HG02763 (cell line): ENCODE results near the gene OXSR1.

Experiments used
- ATAC-seq: cut with Tn5 transposase; IDR thresholded peaks from one replicate; pipeline ENCODE4 v1.9.1; 2021; ENCODE audit warnings: mild to moderate bottlenecking, moderate library complexity; ENCODE audit not compliant: unreplicated experiment

The OXSR1 gene

GRCh38 chr3:38297947-38298711 is 132.8 kb downstream of the OXSR1 start:
- ATAC-seq, result no peak
